OCI-LY7 (cell line): ENCODE measurements around the gene SPARC. TPM values are rescaled to one million over a fixed set of nuclear protein-coding genes. Genes with fewer than 3 reads are reported as not detected.

Experiments used
- BruUV-seq: library from RNA; stranded (reverse); fragments of 400-500 nt; replicated peaks from 2 replicates; lab custom pipeline; 2021; lab: Mats Ljungman, UMichigan
- CTCF ChIA-PET: fragments of 300-600 bp; sonication (Branson Sonifier 250); formaldehyde crosslinking; loops from one replicate; lab custom pipeline; 2022; ENCODE audit warnings: antibody characterized with exemption; ENCODE audit not compliant: unreplicated experiment; lab: Charles Lee
- POLR2A ChIA-PET: fragments of 300-600 bp; sonication (Branson Sonifier 250); formaldehyde crosslinking; loops from one replicate; lab custom pipeline; 2022; ENCODE audit warnings: antibody characterized with exemption; lab: Charles Lee
- DNase-seq: peaks from one replicate; pipeline ENCODE4 v3.0.0-alpha.2; 2015; ENCODE audit warnings: low spot score
- H2AFZ ChIP-seq: fragments of 200-600 bp; sonication (generic), shearing (Covaris generic); 2 replicates; pipeline ENCODE4 v1.6.1; 2014; ENCODE audit warnings: mild to moderate bottlenecking, antibody characterized with exemption, low read length, moderate library complexity
- H3K27ac ChIP-seq: fragments of 200-600 bp; sonication (generic); 2 replicates; pipeline ENCODE4 v1.5.1; 2014; ENCODE audit warnings: mixed run types, low read depth, mild to moderate bottlenecking, moderate library complexity, low read length, inconsistent platforms; ENCODE audit not compliant: poor library complexity, severe bottlenecking
- H3K36me3 ChIP-seq: fragments of 200-600 bp; sonication (generic); 2 replicates; pipeline ENCODE4 v1.6.1; 2014; ENCODE audit warnings: mild to moderate bottlenecking, antibody characterized with exemption, low read length, moderate library complexity, mixed read lengths; ENCODE audit not compliant: insufficient read depth
- H3K4me1 ChIP-seq: fragments of 200-600 bp; sonication (generic); 2 replicates; pipeline ENCODE4 v1.5.1; 2014; ENCODE audit warnings: mild to moderate bottlenecking, low read length; ENCODE audit not compliant: insufficient read depth, poor library complexity, severe bottlenecking
- H3K4me2 ChIP-seq: fragments of 200-600 bp; sonication (generic); 2 replicates; pipeline ENCODE4 v1.6.1; 2014; ENCODE audit warnings: mild to moderate bottlenecking, low read length
- H3K4me3 ChIP-seq: fragments of 200-600 bp; sonication (generic); 2 replicates; pipeline ENCODE4 v1.5.1; 2014; ENCODE audit warnings: mild to moderate bottlenecking, low read depth, low read length; ENCODE audit not compliant: poor library complexity, severe bottlenecking
- H3K79me2 ChIP-seq: fragments of 200-600 bp; sonication (generic); 2 replicates; pipeline ENCODE4 v1.6.1; 2016; ENCODE audit warnings: low read depth, mild to moderate bottlenecking, low read length, moderate library complexity, mixed read lengths; ENCODE audit not compliant: insufficient read depth
- H3K9me2 ChIP-seq: fragments of 200-600 bp; sonication (generic); 2 replicates; pipeline ENCODE4 v1.6.1; 2016; ENCODE audit warnings: mild to moderate bottlenecking, low read length, mixed read lengths; ENCODE audit not compliant: insufficient read depth
- H3K9me3 ChIP-seq: fragments of 200-600 bp; sonication (generic); 2 replicates; pipeline ENCODE4 v1.6.1; 2014; ENCODE audit warnings: mild to moderate bottlenecking, mixed run types, low read length, mixed read lengths
- H4K20me1 ChIP-seq: fragments of 200-600 bp; sonication (generic); 2 replicates; pipeline ENCODE4 v1.6.1; 2014; ENCODE audit warnings: mild to moderate bottlenecking, antibody characterized with exemption, low read length, moderate library complexity, mixed read lengths; ENCODE audit not compliant: insufficient read depth
- CTCF ChIP-seq: fragments of 200-600 bp; sonication (generic); conservative IDR thresholded peaks from 2 replicates; pipeline ENCODE4 v1.5.1; 2014; ENCODE audit warnings: mild to moderate bottlenecking, antibody characterized with exemption, low read length, moderate library complexity, mixed read lengths
- EZH2phosphoT487 ChIP-seq: fragments of 200-600 bp; sonication (generic); IDR thresholded peaks from 2 replicates; pipeline ENCODE4 v1.6.1; 2018; ENCODE audit warnings: low read depth, borderline replicate concordance, mild to moderate bottlenecking, mixed run types, antibody characterized with exemption, low read length, moderate library complexity, mixed read lengths
- intact Hi-C: fragments of 100-400 bp; cut with micrococcal nuclease; formaldehyde crosslinking; loops from one replicate; pipeline ENCODE4 v1.10.0; 2022; ENCODE audit not compliant: unreplicated experiment
- total RNA-seq, 2 experiments: library from RNA; depleted of rRNA in 1 of 2; stranded (reverse); fragments of >200 nt in 1 of 2; shearing (Covaris generic) in 1 of 2; gene quantifications; 2 replicates each; pipeline ENCODE4 v1.2.3, GENCODE V29; 2014 to 2022

The SPARC gene
- total RNA-seq, 2 experiments from 2014 or later, result 0.89 TPM; not detected in 1

DNA sequence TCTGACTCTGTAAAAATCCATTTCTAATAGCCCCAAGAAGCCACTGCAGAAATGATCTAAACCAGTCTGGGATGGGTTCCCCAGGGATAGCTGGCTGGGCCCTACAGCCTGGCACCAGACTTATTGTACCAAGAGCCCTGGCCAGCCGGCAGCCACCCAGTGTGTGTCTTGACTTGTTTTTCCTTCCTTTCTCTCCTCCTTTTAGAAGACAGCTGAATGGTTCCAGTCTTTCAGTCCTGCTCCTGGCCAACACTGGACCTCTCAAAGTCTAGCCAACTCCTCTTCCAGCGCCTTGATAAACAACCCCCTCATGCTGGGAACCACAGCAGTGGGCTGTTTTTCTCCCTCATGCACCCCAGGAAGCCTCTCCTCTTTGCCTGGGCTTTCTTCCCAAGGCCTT is 37.6 kb upstream of the SPARC start:
- Histone ChIP-seq H3K27ac (no peak overlapping the region), H3K36me3 (no peaks in the 10 kb centered on the region), H3K79me2 (no peaks in the 10 kb centered on the region), H2AFZ (no peak overlapping the region), H3K4me1 (no peaks in the 10 kb centered on the region), H3K4me3 (no peak overlapping the region), H4K20me1 (no peaks in the 10 kb centered on the region), H3K4me2 (no peak overlapping the region), H3K9me3 (no peaks in the 10 kb centered on the region), H3K9me2 (no peaks in the 10 kb centered on the region)
- intact Hi-C loops, result no loop called here
- DNase-seq, result no peak
- TF ChIP-seq EZH2phosphoT487, result no peak
- TF ChIP-seq CTCF, result no peak
- POLR2A ChIA-PET, result no interaction called here
- CTCF ChIA-PET, result no interaction called here
- BruUV-seq, result no TSS peak

DNA sequence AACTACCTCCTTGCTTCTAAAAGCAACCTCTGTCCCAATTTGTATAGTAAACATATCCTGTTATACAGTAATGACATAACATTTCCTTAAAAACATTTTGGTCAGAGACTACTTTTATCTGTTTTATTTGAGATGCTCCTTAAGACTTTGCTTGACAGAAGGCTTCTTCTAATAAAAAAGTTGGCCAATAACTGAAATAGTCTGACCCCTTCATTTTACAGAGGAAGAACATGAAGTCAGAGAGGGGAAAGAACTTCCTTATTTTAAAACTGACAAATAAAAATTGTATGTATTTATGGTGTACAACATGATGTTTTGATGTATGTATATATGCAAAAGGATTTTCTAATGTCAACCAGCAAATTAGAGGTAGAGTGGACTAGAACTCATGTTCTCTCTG is 35.8 kb upstream of the SPARC start:
- Histone ChIP-seq H3K4me1 (no peaks in the 10 kb centered on the region), H3K9me3 (no peaks in the 10 kb centered on the region), H3K36me3 (no peaks in the 10 kb centered on the region), H3K9me2 (no peaks in the 10 kb centered on the region), H3K79me2 (no peaks in the 10 kb centered on the region), H2AFZ (no peak overlapping the region), H3K4me2 (no peak overlapping the region), H3K4me3 (no peak overlapping the region), H3K27ac (no peak overlapping the region), H4K20me1 (no peaks in the 10 kb centered on the region)
- intact Hi-C loops, result no loop called here
- no peak for TF ChIP-seq EZH2phosphoT487
- TF ChIP-seq CTCF, result no peak
- DNase-seq, result no peak
- CTCF ChIA-PET, result interaction anchor here (0.6 kb wide), 1 partner anchor 18 kb away, joined by 4 read pairs; no protein-coding TSS in a partner anchor
- BruUV-seq, result no TSS peak
- POLR2A ChIA-PET, result interaction anchor here (0.6 to 0.7 kb wide), 2 partner anchors 35 to 96 kb away, joined by 3 read pairs; no protein-coding TSS in a partner anchor

DNA sequence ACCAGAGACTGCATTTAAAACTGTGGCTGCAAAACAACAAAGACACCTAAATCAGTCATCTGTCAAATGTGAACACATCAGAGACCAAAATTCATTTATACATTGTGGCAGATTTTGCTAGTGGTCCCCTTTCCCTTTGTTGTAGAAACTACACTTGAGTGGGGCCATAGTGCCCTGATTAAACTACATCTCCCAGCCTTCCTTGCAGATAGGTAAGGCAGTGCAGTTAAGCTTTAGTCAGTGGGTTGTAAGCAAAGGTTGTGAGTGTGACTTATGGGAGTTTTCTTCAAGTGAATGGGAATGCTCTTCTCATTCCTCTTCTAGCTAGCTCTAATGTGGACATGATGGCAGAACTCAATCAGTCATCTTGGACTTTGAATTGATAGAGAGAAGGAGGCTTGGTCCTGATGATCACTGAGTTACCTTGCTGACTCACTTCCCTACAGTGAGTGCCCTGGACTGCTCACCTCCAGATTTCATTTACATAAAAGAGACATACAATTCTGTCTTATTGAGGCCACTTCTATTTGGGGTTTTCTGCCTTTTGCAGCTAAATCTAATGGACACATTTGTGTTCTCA is 35.2 kb upstream of the SPARC start:
- no peak overlapping the region for H3K4me2 ChIP-seq

More for the DNA sequence above, 35.2 kb upstream of the SPARC start:
- BruUV-seq, result no TSS peak
- TF ChIP-seq CTCF, result no peak
- no peak for TF ChIP-seq EZH2phosphoT487
- intact Hi-C loops, result no loop called here
- H4K20me1 ChIP-seq, result no peaks in the 10 kb centered on the region
- no peak overlapping the region for H3K27ac ChIP-seq
- no peaks in the 10 kb centered on the region for H3K9me2 ChIP-seq
- H3K36me3 ChIP-seq, result no peaks in the 10 kb centered on the region
- no peak overlapping the region for H2AFZ ChIP-seq
- H3K4me1 ChIP-seq, result no peaks in the 10 kb centered on the region
- no peaks in the 10 kb centered on the region for H3K79me2 ChIP-seq
- ChIA-PET CTCF (interaction anchor here (0.6 to 1.5 kb wide), 2 partner anchors 10 to 19 kb away, joined by 3 to 4 read pairs; no protein-coding TSS in a partner anchor), POLR2A (interaction anchor here (0.6 to 2.5 kb wide), 3 partner anchors 18 to 95 kb away, joined by 3 to 10 read pairs (median 3); no protein-coding TSS in a partner anchor)
- no peak for DNase-seq
- no peak overlapping the region for H3K4me3 ChIP-seq
- H3K9me3 ChIP-seq, result no peaks in the 10 kb centered on the region
